ENCODE measurements around the gene BSPRY.

DNA sequence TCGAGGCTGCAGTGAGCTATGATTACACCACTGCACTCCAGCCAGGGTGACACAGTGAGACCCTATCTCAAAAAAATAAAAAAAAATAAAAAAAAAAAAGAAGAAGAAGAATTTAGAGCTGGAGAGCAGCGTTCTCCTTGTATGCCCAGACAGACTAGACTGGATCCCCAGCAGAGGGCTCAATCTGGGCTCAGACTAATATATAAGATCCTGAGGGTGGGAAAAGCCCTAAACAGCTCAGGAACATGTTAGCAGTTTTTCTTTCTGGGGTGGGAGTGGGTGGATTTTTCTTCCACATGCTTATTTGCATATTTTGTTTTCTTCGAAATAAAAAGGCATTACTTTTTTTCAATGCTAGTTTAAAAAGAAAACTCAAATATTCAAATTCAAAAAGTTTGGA, 904 bp upstream of the BSPRY start:
- no peak for TF ChIP-seq GATA3 (IDR thresholded peaks at IDR 0.05; ENCODE audit: low read depth, low read length)
- no peak for TF ChIP-seq GATA2 (IDR thresholded peaks at IDR 0.05; ENCODE audit: low read depth, low read length)
